ENCODE data around the gene CCDC78. TPM values are rescaled to one million over a fixed set of nuclear protein-coding genes. Genes with fewer than 3 reads are reported as not detected.

CCDC78 gene
- total RNA-seq, 1 experiment from 2014 or later = 10.0 TPM

GRCh38 chr16:765488-765865, 39.2 kb upstream of the CCDC78 start:
- Mint-ChIP-seq H3K4me1 (ENCODE audit: low read depth, unreplicated experiment) (peaks cover 14% of the 10 kb centered on the region), H3K9me3 (ENCODE audit: low read depth, unreplicated experiment) (no peaks in the 10 kb centered on the region), H3K4me3 (ENCODE audit: low read depth, unreplicated experiment) (no peak overlapping the region), H3K36me3 (ENCODE audit: insufficient read depth, unreplicated experiment) (peaks cover 7% of the 10 kb centered on the region), H3K27me3 (ENCODE audit: unreplicated experiment) (peaks cover 12% of the 10 kb centered on the region), H3K27ac (ENCODE audit: unreplicated experiment) (no peak overlapping the region)
- BruUV-seq (replicated peaks) = no TSS peak
- no peak for TF ChIP-seq CTCF (IDR thresholded peaks at IDR 0.05; ENCODE audit: unreplicated experiment)
- DNase-seq = no peak
- CTCF ChIA-PET = no interaction called here
- intact Hi-C loops (cut with micrococcal nuclease; ENCODE audit: unreplicated experiment) = no loop called here

DNA sequence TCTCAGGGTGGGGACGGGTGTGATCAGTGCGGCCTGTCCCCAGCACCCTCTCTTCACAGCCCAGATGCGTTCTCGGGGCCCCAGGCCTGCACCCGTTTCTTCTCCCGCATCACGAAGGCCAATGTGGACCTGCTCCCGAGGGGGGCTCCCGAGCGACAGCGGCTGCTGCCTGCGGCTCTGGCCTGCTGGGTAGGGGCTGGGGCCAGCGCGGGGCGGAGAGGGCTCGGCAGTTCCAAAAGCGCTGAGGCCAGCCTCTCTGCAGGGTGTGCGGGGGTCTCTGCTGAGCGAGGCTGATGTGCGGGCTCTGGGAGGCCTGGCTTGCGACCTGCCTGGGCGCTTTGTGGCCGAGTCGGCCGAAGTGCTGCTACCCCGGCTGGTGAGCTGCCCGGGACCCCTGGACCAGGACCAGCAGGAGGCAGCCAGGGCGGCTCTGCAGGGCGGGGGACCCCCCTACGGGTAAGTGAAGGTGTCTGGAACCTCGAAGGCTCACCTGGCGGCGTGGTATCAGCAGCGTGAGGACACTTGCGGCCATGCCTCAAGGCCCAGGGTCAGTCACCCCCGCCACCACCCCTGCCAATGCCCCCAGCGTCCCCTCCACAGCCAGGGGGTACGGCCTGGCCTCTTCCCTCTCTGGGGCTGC, 38.7 kb upstream of the CCDC78 start:
- no peak overlapping the region for H3K4me3 Mint-ChIP-seq (ENCODE audit: low read depth, unreplicated experiment)
- peaks cover 17% of the 10 kb centered on the region for H3K4me1 Mint-ChIP-seq (ENCODE audit: low read depth, unreplicated experiment)
- CTCF ChIA-PET = no interaction called here
- intact Hi-C loops (cut with micrococcal nuclease; ENCODE audit: unreplicated experiment) = no loop called here
- no peaks in the 10 kb centered on the region for H3K9me3 Mint-ChIP-seq (ENCODE audit: low read depth, unreplicated experiment)
- BruUV-seq (replicated peaks) = no TSS peak
- H3K27me3 Mint-ChIP-seq (ENCODE audit: unreplicated experiment) = peaks cover 13% of the 10 kb centered on the region
- H3K27ac Mint-ChIP-seq (ENCODE audit: unreplicated experiment) = no peak overlapping the region
- no peak for TF ChIP-seq CTCF (IDR thresholded peaks at IDR 0.05; ENCODE audit: unreplicated experiment)
- H3K36me3 Mint-ChIP-seq (ENCODE audit: insufficient read depth, unreplicated experiment) = peaks cover 9% of the 10 kb centered on the region
- no peak for DNase-seq

DNA sequence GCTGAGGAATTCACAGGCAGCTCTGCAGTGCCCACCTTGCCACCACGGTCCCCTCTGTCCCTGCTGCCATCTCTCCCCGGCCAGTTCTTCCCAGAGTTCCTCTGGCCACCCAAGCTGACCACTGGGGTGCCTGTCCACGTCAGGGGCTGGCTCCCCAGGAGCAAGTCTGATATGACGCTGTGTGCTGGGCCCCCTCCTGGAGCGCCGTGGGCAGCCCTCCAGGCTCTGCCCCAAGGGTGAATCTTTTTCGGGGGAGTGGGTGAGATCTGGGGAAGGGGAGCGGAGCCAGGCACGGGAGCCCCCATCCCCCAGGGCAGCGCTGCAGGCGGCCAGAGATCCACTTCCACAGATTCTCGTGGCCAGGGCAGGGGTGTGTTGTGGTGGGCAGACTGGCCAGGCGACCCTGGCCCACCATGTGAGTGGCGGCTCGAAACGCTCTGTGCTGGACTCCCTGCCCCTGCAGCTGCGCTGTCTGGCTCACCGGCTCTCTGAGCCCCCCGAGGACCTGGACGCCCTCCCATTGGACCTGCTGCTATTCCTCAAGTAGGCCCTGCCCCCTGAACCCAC, 38.0 kb upstream of the CCDC78 start:
- intact Hi-C loops (cut with micrococcal nuclease; ENCODE audit: unreplicated experiment) = no loop called here
- no TSS peak for BruUV-seq (replicated peaks)
- Mint-ChIP-seq H3K4me1 (ENCODE audit: low read depth, unreplicated experiment) (peaks cover 23% of the 10 kb centered on the region), H3K36me3 (ENCODE audit: insufficient read depth, unreplicated experiment) (peaks cover 9% of the 10 kb centered on the region), H3K9me3 (ENCODE audit: low read depth, unreplicated experiment) (no peaks in the 10 kb centered on the region), H3K27me3 (ENCODE audit: unreplicated experiment) (peaks cover 13% of the 10 kb centered on the region), H3K4me3 (ENCODE audit: low read depth, unreplicated experiment) (no peak overlapping the region), H3K27ac (ENCODE audit: unreplicated experiment) (peak overlapping the region; percentile 36)
- CTCF ChIA-PET = no interaction called here
- TF ChIP-seq CTCF (IDR thresholded peaks at IDR 0.05; ENCODE audit: unreplicated experiment) = no peak
- DNase-seq = no peak

GRCh38 chr16:763369-764183, 37.3 kb upstream of the CCDC78 start:
- no TSS peak for BruUV-seq (replicated peaks)
- no peak for TF ChIP-seq CTCF (IDR thresholded peaks at IDR 0.05; ENCODE audit: unreplicated experiment)
- H3K4me3 Mint-ChIP-seq (ENCODE audit: low read depth, unreplicated experiment) = no peak overlapping the region
- H3K9me3 Mint-ChIP-seq (ENCODE audit: low read depth, unreplicated experiment) = no peaks in the 10 kb centered on the region
- peaks cover 13% of the 10 kb centered on the region for H3K27me3 Mint-ChIP-seq (ENCODE audit: unreplicated experiment)
- CTCF ChIA-PET = no interaction called here
- DNase-seq = no peak
- peak overlapping the region; percentile 36 for H3K27ac Mint-ChIP-seq (ENCODE audit: unreplicated experiment)
- H3K4me1 Mint-ChIP-seq (ENCODE audit: low read depth, unreplicated experiment) = peaks cover 23% of the 10 kb centered on the region
- peaks cover 9% of the 10 kb centered on the region for H3K36me3 Mint-ChIP-seq (ENCODE audit: insufficient read depth, unreplicated experiment)
- intact Hi-C loops (cut with micrococcal nuclease; ENCODE audit: unreplicated experiment) = no loop called here

Data from Calu3 (cell line).